Measurements from ENCODE around the gene NTM. TPM values are rescaled to one million over a fixed set of nuclear protein-coding genes. Genes with fewer than 3 reads are reported as not detected.

Gene NTM
- total RNA-seq, 1 experiment from 2014 or later, result 9.9 TPM

- H3K79me2 ChIP-seq (ENCODE audit: insufficient read depth, low read length), result no peaks in the 10 kb centered on the region
- no peaks in the 10 kb centered on the region for H3K27me3 Mint-ChIP-seq (ENCODE audit: low read depth)
- H3K14ac ChIP-seq (ENCODE audit: insufficient read depth, low read length), result no peak overlapping the region
- no peak overlapping the region for H3K23ac ChIP-seq (ENCODE audit: insufficient read length, low read depth, low read length)
- no peak overlapping the region for H3K27ac Mint-ChIP-seq
- no peak overlapping the region for H2BK12ac ChIP-seq (ENCODE audit: insufficient read length, low read depth, low read length)
- no peak overlapping the region for H2AK5ac ChIP-seq (ENCODE audit: insufficient read length, low read length)
- H4K91ac ChIP-seq (ENCODE audit: insufficient read length, low read depth, low read length), result no peak overlapping the region
- TF ChIP-seq, protein P1, sequence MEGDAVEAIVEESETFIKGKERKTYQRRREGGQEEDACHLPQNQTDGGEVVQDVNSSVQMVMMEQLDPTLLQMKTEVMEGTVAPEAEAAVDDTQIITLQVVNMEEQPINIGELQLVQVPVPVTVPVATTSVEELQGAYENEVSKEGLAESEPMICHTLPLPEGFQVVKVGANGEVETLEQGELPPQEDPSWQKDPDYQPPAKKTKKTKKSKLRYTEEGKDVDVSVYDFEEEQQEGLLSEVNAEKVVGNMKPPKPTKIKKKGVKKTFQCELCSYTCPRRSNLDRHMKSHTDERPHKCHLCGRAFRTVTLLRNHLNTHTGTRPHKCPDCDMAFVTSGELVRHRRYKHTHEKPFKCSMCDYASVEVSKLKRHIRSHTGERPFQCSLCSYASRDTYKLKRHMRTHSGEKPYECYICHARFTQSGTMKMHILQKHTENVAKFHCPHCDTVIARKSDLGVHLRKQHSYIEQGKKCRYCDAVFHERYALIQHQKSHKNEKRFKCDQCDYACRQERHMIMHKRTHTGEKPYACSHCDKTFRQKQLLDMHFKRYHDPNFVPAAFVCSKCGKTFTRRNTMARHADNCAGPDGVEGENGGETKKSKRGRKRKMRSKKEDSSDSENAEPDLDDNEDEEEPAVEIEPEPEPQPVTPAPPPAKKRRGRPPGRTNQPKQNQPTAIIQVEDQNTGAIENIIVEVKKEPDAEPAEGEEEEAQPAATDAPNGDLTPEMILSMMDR (conservative IDR thresholded peaks at IDR 0.05), result no peak
- H3T11ph ChIP-seq (ENCODE audit: low read length), result no peak overlapping the region
- H2BK120ac ChIP-seq (ENCODE audit: low read depth, low read length, poor library complexity, severe bottlenecking), result no peak overlapping the region
- no peak overlapping the region for H2BK5ac ChIP-seq (ENCODE audit: insufficient read length, low read length)
- H3K9me3 Mint-ChIP-seq, result no peaks in the 10 kb centered on the region
- no peaks in the 10 kb centered on the region; the same call in 1 of the 2 replicates for H3K4me1 ChIP-seq (ENCODE audit: insufficient read depth, low read length)
- no peak overlapping the region for H4K5ac ChIP-seq (ENCODE audit: insufficient read length, low read depth, low read length)
- H3K9me3 ChIP-seq (ENCODE audit: control insufficient read depth, low read depth, low read length), result no peaks in the 10 kb centered on the region
- no peak overlapping the region for H3K4me2 ChIP-seq (ENCODE audit: insufficient read depth, insufficient read length, low read length)
- DNase-seq, result no peak
- H3K27ac ChIP-seq (ENCODE audit: insufficient read length, low read depth, low read length), result no peak overlapping the region
- no peak overlapping the region for H3K9ac ChIP-seq (ENCODE audit: extremely low read depth, insufficient read length, low read length)
- no peaks in the 10 kb centered on the region for H3K27me3 ChIP-seq (ENCODE audit: insufficient read depth, low read length)
- H2BK20ac ChIP-seq (ENCODE audit: low read depth, low read length, poor library complexity, severe bottlenecking), result no peak overlapping the region
- H3K18ac ChIP-seq (ENCODE audit: insufficient read length, low read depth, low read length), result no peak overlapping the region
- no peak overlapping the region for H3K4ac ChIP-seq (ENCODE audit: low read depth, low read length)
- WGBS (ENCODE audit: extremely low coverage, insufficient read length, low lambda C conversion rate), result no CpG with 5 or more reads among the region's 6 CpGs
- H2BK15ac ChIP-seq (ENCODE audit: low read depth, low read length), result no peak overlapping the region
- no peak overlapping the region for H4K8ac ChIP-seq (replicated peaks; ENCODE audit: insufficient read length, low read depth, low read length)
- no peaks in the 10 kb centered on the region for H4K20me1 ChIP-seq (ENCODE audit: control insufficient read depth, insufficient read depth, insufficient read length)
- H3K4me1 Mint-ChIP-seq, result peaks cover 10 to 12% of the 10 kb centered on the region in 2 experiments
- no peaks in the 10 kb centered on the region for H3K23me2 ChIP-seq (ENCODE audit: insufficient read length, low read depth, low read length, poor library complexity, severe bottlenecking)
- no peak overlapping the region for H3K4me3 Mint-ChIP-seq
- H3K79me1 ChIP-seq (ENCODE audit: insufficient read depth, low read depth, low read length, poor library complexity, severe bottlenecking), result no peaks in the 10 kb centered on the region
- peaks cover 0 to 4% (median 0%) of the 10 kb centered on the region in 3 experiments; a peak in 2 of 7 replicates for H3K36me3 Mint-ChIP-seq (ENCODE audit: insufficient read depth in 1 of 3, low read depth in 3 of 3)
- no peak overlapping the region for H3K56ac ChIP-seq (ENCODE audit: insufficient read length, low read depth, low read length)
- H2AFZ ChIP-seq (ENCODE audit: low read length), result no peak overlapping the region
Measured at GRCh38 chr11:131411636-131412035, 41.2 kb downstream of the NTM start.
